ENCODE measurements around the gene SCNN1B. TPM values are rescaled to one million over a fixed set of nuclear protein-coding genes. Genes with fewer than 3 reads are reported as not detected.

Gene SCNN1B
- polyA plus RNA-seq, 1 donor from 2014 or later, result not detected

- Histone ChIP-seq H3K4me2 (ENCODE audit: low read length) (no peak overlapping the region), H3K9ac (ENCODE audit: low read length) (no peak overlapping the region), H3K27ac (ENCODE audit: low read length) (no peak overlapping the region), H2AFZ (ENCODE audit: low read depth, low read length) (no peak overlapping the region), H3K9me2 (ENCODE audit: insufficient read depth, low read length) (no peaks in the 10 kb centered on the region), H3K79me2 (replicated peaks; ENCODE audit: insufficient read depth, low read length) (no peaks in the 10 kb centered on the region), H3K36me3 (ENCODE audit: insufficient read depth, low read length) (no peaks in the 10 kb centered on the region), H3K4me3 (ENCODE audit: low read length) (no peak overlapping the region), H4K20me1 (ENCODE audit: insufficient read depth) (no peaks in the 10 kb centered on the region), H3F3A (ENCODE audit: insufficient read depth, low read length, poor library complexity, severe bottlenecking) (no peaks in the 10 kb centered on the region), H3K9me3 (ENCODE audit: low read length) (no peaks in the 10 kb centered on the region), H3K27me3 (ENCODE audit: insufficient read depth, low read depth, low read length) (no peaks in the 10 kb centered on the region)
- TF ChIP-seq TAF1 (IDR thresholded peaks at IDR 0.05; ENCODE audit: low read depth) (no peak), EZH2 (IDR thresholded peaks at IDR 0.05; ENCODE audit: borderline replicate concordance, insufficient read depth, low read length, poor library complexity, severe bottlenecking) (no peak), CTCF (IDR thresholded peaks at IDR 0.05; ENCODE audit: poor library complexity, severe bottlenecking) (no peak), POLR2AphosphoS5 (IDR thresholded peaks at IDR 0.05) (no peak), EP300 (conservative IDR thresholded peaks at IDR 0.05; ENCODE audit: poor library complexity, severe bottlenecking) (no peak), RAD21 (conservative IDR thresholded peaks at IDR 0.05) (no peak), MXI1 (conservative IDR thresholded peaks at IDR 0.05; ENCODE audit: poor library complexity, severe bottlenecking) (no peak), SMC3 (conservative IDR thresholded peaks at IDR 0.05; ENCODE audit: poor library complexity) (no peak)
Measured at GRCh38 chr16:23269248-23269953, 32.7 kb upstream of the SCNN1B start.

GRCh38 chr16:23270654-23271053, 31.4 kb upstream of the SCNN1B start:
- Histone ChIP-seq H3K4me2 (ENCODE audit: low read length) (no peak overlapping the region), H3F3A (ENCODE audit: insufficient read depth, low read length, poor library complexity, severe bottlenecking) (no peaks in the 10 kb centered on the region), H3K36me3 (ENCODE audit: insufficient read depth, low read length) (no peaks in the 10 kb centered on the region), H3K27me3 (ENCODE audit: insufficient read depth, low read depth, low read length) (no peaks in the 10 kb centered on the region), H3K79me2 (replicated peaks; ENCODE audit: insufficient read depth, low read length) (no peaks in the 10 kb centered on the region), H3K9me2 (ENCODE audit: insufficient read depth, low read length) (no peaks in the 10 kb centered on the region), H3K9ac (ENCODE audit: low read length) (no peak overlapping the region), H3K9me3 (ENCODE audit: low read length) (no peaks in the 10 kb centered on the region), H4K20me1 (ENCODE audit: insufficient read depth) (no peaks in the 10 kb centered on the region), H3K4me3 (ENCODE audit: low read length) (no peak overlapping the region), H2AFZ (ENCODE audit: low read depth, low read length) (no peak overlapping the region), H3K27ac (ENCODE audit: low read length) (no peak overlapping the region)
- TF ChIP-seq CTCF (IDR thresholded peaks at IDR 0.05; ENCODE audit: poor library complexity, severe bottlenecking), result no peak
- no peak for TF ChIP-seq TAF1 (IDR thresholded peaks at IDR 0.05; ENCODE audit: low read depth)
- TF ChIP-seq EZH2 (IDR thresholded peaks at IDR 0.05; ENCODE audit: borderline replicate concordance, insufficient read depth, low read length, poor library complexity, severe bottlenecking), result no peak
- TF ChIP-seq POLR2AphosphoS5 (IDR thresholded peaks at IDR 0.05), result no peak
- TF ChIP-seq RAD21 (conservative IDR thresholded peaks at IDR 0.05), result no peak
- no peak for TF ChIP-seq EP300 (conservative IDR thresholded peaks at IDR 0.05; ENCODE audit: poor library complexity, severe bottlenecking)
- no peak for TF ChIP-seq REST (IDR thresholded peaks at IDR 0.05; ENCODE audit: borderline replicate concordance)
- TF ChIP-seq MXI1 (conservative IDR thresholded peaks at IDR 0.05; ENCODE audit: poor library complexity, severe bottlenecking), result no peak
- no peak for TF ChIP-seq SMC3 (conservative IDR thresholded peaks at IDR 0.05; ENCODE audit: poor library complexity)
